Stimulated activated effector memory CD8-positive, alpha-beta T cell treated with anti-CD3 and anti-CD28 coated beads, Interleukin-12 subunit alpha, Interleukin-12 subunit beta, amount 100 ng/mL, for 72 hours (primary cell): ENCODE results near the gene MYOM1.

Experiments
- ATAC-seq: fragments of 150-1000 bp; cut with Tn5 transposase; 2 replicates; pipeline ENCODE4 v1.10.0; 2021
- DNase-seq, 2 donors: peaks; one replicate each; pipeline ENCODE4 v3.0.0; 2021 to 2022; ENCODE audit warnings: low spot score in 2 of 2
- H3K27ac Mint-ChIP-seq: one replicate; pipeline ENCODE4 v1.8.0; 2022; ENCODE audit warnings: mild to moderate bottlenecking, mixed read lengths
- H3K36me3 Mint-ChIP-seq: one replicate; pipeline ENCODE4 v1.8.0; 2022; ENCODE audit warnings: mild to moderate bottlenecking, mixed read lengths
- H3K4me1 Mint-ChIP-seq: one replicate; pipeline ENCODE4 v1.8.0; 2022; ENCODE audit warnings: mixed read lengths
- H3K4me3 Mint-ChIP-seq: one replicate; pipeline ENCODE4 v1.8.0; 2022; ENCODE audit warnings: mild to moderate bottlenecking, mixed read lengths
- H3K9me3 Mint-ChIP-seq: one replicate; pipeline ENCODE4 v1.8.0; 2022; ENCODE audit warnings: mixed read lengths

Gene MYOM1

GRCh38 chr18:3189884-3190283 is 29.9 kb downstream of the MYOM1 start:
- no peak for DNase-seq
- H3K27ac Mint-ChIP-seq = no peak overlapping the region
- no peak overlapping the region for H3K4me3 Mint-ChIP-seq
- no peaks in the 10 kb centered on the region for H3K36me3 Mint-ChIP-seq
- ATAC-seq = no peak
- no peaks in the 10 kb centered on the region for H3K9me3 Mint-ChIP-seq
- no peaks in the 10 kb centered on the region for H3K4me1 Mint-ChIP-seq

- ATAC-seq (no peak), DNase-seq (no peak)
- no peaks in the 10 kb centered on the region for H3K4me1 Mint-ChIP-seq
- H3K9me3 Mint-ChIP-seq = no peaks in the 10 kb centered on the region
- no peak overlapping the region for H3K27ac Mint-ChIP-seq
- no peaks in the 10 kb centered on the region for H3K36me3 Mint-ChIP-seq
- H3K4me3 Mint-ChIP-seq = no peak overlapping the region
Measured at GRCh38 chr18:3186678-3187658, 32.8 kb downstream of the MYOM1 start.

DNA sequence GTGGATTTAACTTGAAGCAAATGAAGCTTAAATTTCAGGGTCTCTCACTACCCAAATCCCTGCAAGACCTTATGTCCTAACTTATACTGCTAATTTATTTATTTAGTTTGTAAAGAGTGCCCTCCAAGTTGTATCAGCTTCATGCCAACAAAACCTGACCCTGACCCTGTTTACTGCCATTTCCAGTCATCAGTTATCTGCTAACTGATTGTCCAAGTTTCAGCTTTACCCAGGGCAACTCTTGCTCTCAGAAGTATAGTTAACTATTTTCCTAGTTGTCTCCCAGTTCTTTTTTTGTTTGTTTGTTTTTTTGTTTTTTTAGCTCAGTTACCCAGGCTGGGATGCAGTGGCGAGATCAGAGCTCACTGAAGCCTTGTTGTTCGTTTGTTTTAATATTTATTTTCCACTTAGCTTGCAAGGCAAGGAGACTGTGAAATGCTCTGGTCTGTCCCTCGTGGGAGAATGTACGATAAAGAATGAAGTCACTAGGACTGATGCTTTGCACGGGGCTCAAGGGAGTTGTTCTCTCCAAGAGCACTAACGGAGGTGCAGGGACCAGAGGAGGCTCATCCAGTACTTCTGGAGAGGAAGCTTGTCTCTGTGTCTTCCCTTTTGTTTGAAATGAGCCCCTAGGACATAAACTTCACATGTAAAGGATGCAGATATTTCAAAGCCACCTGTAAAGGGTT is 35.3 kb downstream of the MYOM1 start:
- DNase-seq (no peak), ATAC-seq (no peak)
- Mint-ChIP-seq H3K36me3 (no peaks in the 10 kb centered on the region), H3K9me3 (no peaks in the 10 kb centered on the region), H3K4me3 (no peak overlapping the region), H3K27ac (no peak overlapping the region), H3K4me1 (no peaks in the 10 kb centered on the region)

DNA sequence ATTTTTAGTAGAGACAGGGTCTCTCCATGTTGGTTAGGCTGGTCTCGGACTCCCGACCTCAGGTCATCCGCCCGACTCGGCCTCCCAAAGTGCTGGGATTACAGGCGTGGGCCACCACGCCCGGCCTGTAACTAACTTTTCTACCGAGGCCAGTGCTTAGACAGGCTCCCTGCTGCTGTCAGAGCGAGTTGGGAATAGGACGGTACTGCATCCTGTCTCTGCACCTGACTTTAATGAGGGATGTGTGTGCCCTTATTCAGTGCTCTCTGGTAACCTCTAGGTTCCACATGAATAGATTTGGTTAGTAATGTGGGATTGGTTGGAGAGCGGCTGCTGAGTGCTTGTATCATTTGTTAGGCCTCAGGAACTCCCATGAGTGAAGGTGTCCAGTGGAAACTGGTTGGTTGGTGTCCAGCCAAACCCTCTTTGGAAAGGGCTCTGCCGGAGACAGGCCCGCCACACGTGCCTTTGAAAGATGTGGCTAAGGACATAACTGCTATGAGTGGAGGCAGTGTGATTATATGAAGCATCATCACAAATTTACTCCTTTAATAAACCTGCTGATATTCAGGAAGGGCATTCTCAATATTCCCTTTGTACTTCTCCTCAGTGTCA is 36.6 kb downstream of the MYOM1 start:
- Mint-ChIP-seq H3K36me3 (no peaks in the 10 kb centered on the region), H3K9me3 (no peaks in the 10 kb centered on the region), H3K27ac (no peak overlapping the region), H3K4me3 (no peak overlapping the region), H3K4me1 (no peaks in the 10 kb centered on the region)
- no peak for DNase-seq
- no peak for ATAC-seq

- Mint-ChIP-seq H3K4me1 (no peaks in the 10 kb centered on the region), H3K36me3 (no peaks in the 10 kb centered on the region), H3K4me3 (no peak overlapping the region), H3K9me3 (no peaks in the 10 kb centered on the region), H3K27ac (no peak overlapping the region)
- no peak for DNase-seq
- ATAC-seq = no peak
Measured at GRCh38 chr18:3180325-3180724, 39.4 kb downstream of the MYOM1 start.

DNA sequence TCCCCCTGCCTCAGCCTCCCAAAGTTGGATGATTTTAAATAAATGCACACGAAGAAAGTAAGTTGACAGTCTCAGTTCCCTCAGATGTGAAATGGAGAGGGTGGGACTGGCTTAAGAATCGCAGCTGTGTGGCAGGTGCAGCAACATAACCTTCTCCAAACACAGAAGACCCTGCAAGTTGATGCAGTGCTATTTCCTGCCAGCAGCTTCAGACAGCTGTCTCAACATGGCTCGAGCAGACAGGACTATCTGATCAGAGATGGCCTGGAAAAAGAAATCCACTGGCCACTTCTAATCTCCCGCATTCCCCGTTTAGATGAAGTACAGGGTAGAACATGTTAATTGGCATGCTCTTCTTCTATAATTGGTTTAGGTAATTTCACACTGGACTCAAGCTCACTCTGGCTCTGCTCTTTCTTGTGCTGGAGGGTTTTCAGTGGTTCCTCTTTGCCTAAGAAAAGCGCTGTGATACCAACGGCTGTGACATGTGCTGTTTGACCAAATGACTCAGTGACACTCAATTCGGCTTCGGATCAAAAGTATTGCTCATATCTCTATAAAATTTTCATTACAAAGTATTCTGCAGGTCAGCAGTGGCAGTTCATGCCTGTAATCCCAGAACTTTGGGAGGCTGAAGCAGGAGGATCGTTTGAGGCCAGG is 40.2 kb downstream of the MYOM1 start:
- no peak overlapping the region for H3K27ac Mint-ChIP-seq
- H3K4me3 Mint-ChIP-seq = no peak overlapping the region
- no peaks in the 10 kb centered on the region for H3K9me3 Mint-ChIP-seq
- H3K36me3 Mint-ChIP-seq = no peaks in the 10 kb centered on the region
- ATAC-seq = no peak
- no peak for DNase-seq
- no peaks in the 10 kb centered on the region for H3K4me1 Mint-ChIP-seq

- no peaks in the 10 kb centered on the region for H3K4me1 Mint-ChIP-seq
- no peaks in the 10 kb centered on the region for H3K36me3 Mint-ChIP-seq
- ATAC-seq (peak; percentile 67), DNase-seq (no peak)
- no peak overlapping the region for H3K27ac Mint-ChIP-seq
- H3K4me3 Mint-ChIP-seq = no peak overlapping the region
- no peaks in the 10 kb centered on the region for H3K9me3 Mint-ChIP-seq
Measured at GRCh38 chr18:3177902-3178687, 41.7 kb downstream of the MYOM1 start.

GRCh38 chr18:3175195-3175758 is 44.5 kb downstream of the MYOM1 start:
- DNase-seq = no peak
- no peaks in the 10 kb centered on the region for H3K9me3 Mint-ChIP-seq

GRCh38 chr18:3172097-3172496 is 47.7 kb downstream of the MYOM1 start:
- Mint-ChIP-seq H3K36me3 (no peaks in the 10 kb centered on the region), H3K4me1 (no peaks in the 10 kb centered on the region), H3K4me3 (no peak overlapping the region), H3K9me3 (no peaks in the 10 kb centered on the region), H3K27ac (no peak overlapping the region)
- ATAC-seq (no peak), DNase-seq (no peak)

More at GRCh38 chr18:3175195-3175758, 44.5 kb downstream of the MYOM1 start:
- Mint-ChIP-seq H3K36me3 (no peaks in the 10 kb centered on the region), H3K4me1 (no peaks in the 10 kb centered on the region), H3K27ac (no peak overlapping the region), H3K4me3 (no peak overlapping the region)
- no peak for ATAC-seq

DNA sequence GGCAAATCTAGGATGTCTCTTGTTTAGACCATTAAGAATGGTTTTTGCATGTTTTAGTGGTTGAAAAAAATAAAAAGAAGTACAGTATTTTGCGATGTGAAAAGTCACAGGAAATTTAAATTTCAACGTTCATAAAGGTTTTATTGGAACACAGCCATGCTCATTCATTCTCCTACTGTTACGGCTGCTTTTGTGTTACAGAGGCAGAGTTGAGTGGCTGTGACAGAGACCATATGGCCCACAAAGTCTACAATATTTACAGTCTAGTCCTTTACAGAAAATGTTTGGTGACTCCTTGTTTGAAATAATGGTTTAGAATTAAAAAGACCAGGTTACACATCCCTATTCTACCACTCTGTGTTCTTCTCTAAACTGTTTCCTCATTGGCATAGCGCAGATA is 48.1 kb downstream of the MYOM1 start:
- no peaks in the 10 kb centered on the region for H3K36me3 Mint-ChIP-seq
- H3K9me3 Mint-ChIP-seq = no peaks in the 10 kb centered on the region
- no peak for DNase-seq
- no peaks in the 10 kb centered on the region for H3K4me1 Mint-ChIP-seq
- ATAC-seq = no peak
- H3K27ac Mint-ChIP-seq = no peak overlapping the region
- H3K4me3 Mint-ChIP-seq = no peak overlapping the region

DNA sequence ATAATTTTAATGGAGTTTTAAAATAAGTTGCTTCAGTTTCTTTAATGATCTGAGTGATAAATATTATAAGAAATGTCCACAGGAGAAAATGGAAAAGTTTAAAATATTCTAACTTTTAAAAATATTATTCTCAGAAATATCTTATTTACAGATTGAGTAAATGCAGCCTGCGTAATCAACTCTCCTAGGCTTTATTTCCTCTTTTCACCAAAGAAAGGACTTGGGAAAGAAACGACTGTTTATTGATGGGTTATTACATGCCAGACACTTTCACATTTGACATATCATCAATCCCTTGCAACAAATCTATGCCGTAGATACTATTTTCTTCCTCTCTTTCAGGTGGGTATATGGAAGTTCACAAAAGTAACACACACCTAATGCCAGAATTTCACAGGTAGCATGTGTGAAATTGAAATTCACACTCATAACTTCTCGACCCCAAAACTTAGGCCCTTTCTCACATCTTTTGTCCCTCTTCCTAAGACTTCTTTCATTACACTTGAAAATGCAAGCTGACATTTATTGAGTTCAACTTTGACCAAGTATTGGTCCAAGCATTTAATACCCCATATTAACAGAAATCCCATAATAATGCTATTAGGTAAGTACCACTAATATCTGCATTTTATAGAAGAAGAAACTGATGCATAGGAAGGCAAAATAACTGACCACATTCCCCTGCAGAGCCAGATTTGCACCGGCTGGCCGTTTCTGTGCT is 49.2 kb downstream of the MYOM1 start:
- ATAC-seq (no peak), DNase-seq (no peak)
- Mint-ChIP-seq H3K36me3 (no peaks in the 10 kb centered on the region), H3K4me3 (no peak overlapping the region), H3K4me1 (no peaks in the 10 kb centered on the region), H3K27ac (no peak overlapping the region), H3K9me3 (no peaks in the 10 kb centered on the region)

GRCh38 chr18:3164381-3164780 is 55.4 kb downstream of the MYOM1 start:
- H3K27ac Mint-ChIP-seq = no peak overlapping the region
- H3K4me3 Mint-ChIP-seq = no peak overlapping the region
- DNase-seq (no peak), ATAC-seq (no peak)
- H3K9me3 Mint-ChIP-seq = no peaks in the 10 kb centered on the region
- H3K4me1 Mint-ChIP-seq = no peaks in the 10 kb centered on the region
- H3K36me3 Mint-ChIP-seq = no peaks in the 10 kb centered on the region

DNA sequence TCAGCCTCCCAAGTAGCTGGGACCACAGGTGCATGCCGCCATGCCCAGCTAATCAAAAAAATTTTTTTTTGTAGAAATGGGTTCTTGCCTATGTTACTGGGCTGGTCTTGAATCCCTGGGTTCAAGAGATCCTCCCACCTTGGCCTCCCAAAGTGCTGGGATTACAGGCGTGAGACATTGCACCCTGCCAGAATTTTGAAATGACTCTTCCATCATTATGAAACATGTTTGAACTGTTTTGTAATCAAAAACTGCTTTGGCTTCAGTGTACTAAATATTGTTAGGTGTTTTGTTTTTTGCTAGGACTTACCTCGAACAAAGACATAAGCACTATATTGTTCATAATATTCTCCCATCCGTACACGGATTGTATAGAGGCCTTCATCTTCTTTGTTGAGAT is 55.8 kb downstream of the MYOM1 start:
- DNase-seq (no peak), ATAC-seq (no peak)
- H3K9me3 Mint-ChIP-seq = no peaks in the 10 kb centered on the region
- no peaks in the 10 kb centered on the region for H3K36me3 Mint-ChIP-seq
- no peak overlapping the region for H3K27ac Mint-ChIP-seq
- H3K4me1 Mint-ChIP-seq = no peaks in the 10 kb centered on the region
- H3K4me3 Mint-ChIP-seq = no peak overlapping the region

GRCh38 chr18:3162181-3162580 is 57.6 kb downstream of the MYOM1 start:
- ATAC-seq = no peak
- H3K9me3 Mint-ChIP-seq = no peaks in the 10 kb centered on the region
- no peaks in the 10 kb centered on the region for H3K36me3 Mint-ChIP-seq

More at GRCh38 chr18:3162181-3162580, 57.6 kb downstream of the MYOM1 start:
- no peak overlapping the region for H3K27ac Mint-ChIP-seq
- H3K4me1 Mint-ChIP-seq = no peaks in the 10 kb centered on the region
- no peak for DNase-seq
- H3K4me3 Mint-ChIP-seq = no peak overlapping the region
